ENCODE data around the gene TOX3. TPM values are rescaled to one million over a fixed set of nuclear protein-coding genes. Genes with fewer than 3 reads are reported as not detected.

The TOX3 gene
- total RNA-seq, 1 donor from 2014 or later = not detected

- no peak for DNase-seq (ENCODE audit: low read depth, low spot score)
These were observed 93.3 kb downstream of the TOX3 start for GRCh38 chr16:52453644-52454043.

- no peak for DNase-seq (ENCODE audit: low read depth, low spot score)
These were observed 94.9 kb downstream of the TOX3 start for GRCh38 chr16:52451971-52452421.

- DNase-seq (ENCODE audit: low read depth, low spot score) = no peak
These were observed 96.0 kb downstream of the TOX3 start for GRCh38 chr16:52450916-52451315.

GRCh38 chr16:52450241-52450640, 96.7 kb downstream of the TOX3 start:
- no peak for DNase-seq (ENCODE audit: low read depth, low spot score)

- DNase-seq (ENCODE audit: low read depth, low spot score) = no peak
These were observed 100.9 kb downstream of the TOX3 start for GRCh38 chr16:52446080-52446479.

- DNase-seq (ENCODE audit: low read depth, low spot score) = no peak
These were observed 105.1 kb downstream of the TOX3 start for GRCh38 chr16:52441886-52442285.

GRCh38 chr16:52440248-52440647, 106.7 kb downstream of the TOX3 start:
- no peak for DNase-seq (ENCODE audit: low read depth, low spot score)

- no peak for DNase-seq (ENCODE audit: low read depth, low spot score)
These were observed 107.2 kb downstream of the TOX3 start for GRCh38 chr16:52439750-52440149.

GRCh38 chr16:52439171-52439701, 107.7 kb downstream of the TOX3 start:
- no peak for DNase-seq (ENCODE audit: low read depth, low spot score)

GRCh38 chr16:52437277-52437670, 109.7 kb downstream of the TOX3 start:
- no peak for DNase-seq (ENCODE audit: low read depth, low spot score)

GRCh38 chr16:52436339-52437276, 110.3 kb downstream of the TOX3 start:
- no peak for DNase-seq (ENCODE audit: low read depth, low spot score)

- DNase-seq (ENCODE audit: low read depth, low spot score) = no peak
These were observed 112.7 kb downstream of the TOX3 start for GRCh38 chr16:52434224-52434623.

- no peak for DNase-seq (ENCODE audit: low read depth, low spot score)
These were observed 113.3 kb downstream of the TOX3 start for GRCh38 chr16:52433643-52434042.

- DNase-seq (ENCODE audit: low read depth, low spot score) = no peak
These were observed 122.4 kb downstream of the TOX3 start for GRCh38 chr16:52424591-52424990.

GRCh38 chr16:52422307-52422706, 124.6 kb downstream of the TOX3 start:
- no peak for DNase-seq (ENCODE audit: low read depth, low spot score)

GRCh38 chr16:52418201-52418600, 128.7 kb downstream of the TOX3 start:
- DNase-seq (ENCODE audit: low read depth, low spot score) = no peak

- no peak for DNase-seq (ENCODE audit: low read depth, low spot score)
These were observed 130.1 kb downstream of the TOX3 start for GRCh38 chr16:52416888-52417287.

GRCh38 chr16:52411011-52411410, 135.9 kb downstream of the TOX3 start:
- no peak for DNase-seq (ENCODE audit: low read depth, low spot score)

- DNase-seq (ENCODE audit: low read depth, low spot score) = no peak
These were observed 138.6 kb downstream of the TOX3 start for GRCh38 chr16:52408191-52408845.

GRCh38 chr16:52407778-52408177, 139.2 kb downstream of the TOX3 start:
- no peak for DNase-seq (ENCODE audit: low read depth, low spot score)

GRCh38 chr16:52405441-52405840, 141.5 kb downstream of the TOX3 start:
- DNase-seq (ENCODE audit: low read depth, low spot score) = no peak

GRCh38 chr16:52404546-52404945, 142.4 kb downstream of the TOX3 start:
- no peak for DNase-seq (ENCODE audit: low read depth, low spot score)

Data from pulmonary artery endothelial cell (primary cell).